ENCODE measurements around the gene ACO1.
"Not testable (repeated sequence)": the region's sequence is repeated elsewhere in the genome, so short reads cannot be mapped to it uniquely, and the experiment has no call there.

- TF ChIP-seq POLR2AphosphoS5, POLR2A, SPI1 (IDR thresholded peaks at IDR 0.05; ENCODE audit: low read depth, low read length): not testable (repeated sequence)
Observed at GRCh38 chr9:32353476-32353875, 31.0 kb upstream of the ACO1 start.
